GM19240 (cell line): ENCODE data around the gene SEMA7A.

Experiments
- DNase-seq: peaks from one replicate; pipeline ENCODE4 v3.0.0; 2011; ENCODE audit warnings: low spot score; ENCODE audit not compliant: insufficient read length

The SEMA7A gene

DNA sequence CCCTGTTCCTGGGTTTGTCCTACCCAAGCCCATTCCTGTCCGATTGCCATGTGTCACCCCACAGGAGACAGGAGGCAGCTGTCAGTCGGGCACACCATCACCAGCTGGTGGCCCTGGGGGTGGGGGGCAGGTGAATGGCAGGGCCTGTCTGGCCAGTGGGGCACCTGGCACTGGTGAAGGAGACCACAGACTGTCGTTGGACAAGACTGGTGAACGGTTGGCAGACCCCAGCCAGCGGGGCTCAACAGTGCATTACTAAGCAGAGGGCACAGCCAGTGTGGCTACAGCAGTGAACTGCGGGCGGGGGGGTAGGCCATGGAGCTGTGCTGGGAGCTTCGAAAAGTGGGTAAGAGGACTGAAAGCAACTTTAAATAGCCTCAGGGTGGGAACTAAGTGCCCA, 2.1 kb downstream of the SEMA7A start:
- no peak for DNase-seq

DNA sequence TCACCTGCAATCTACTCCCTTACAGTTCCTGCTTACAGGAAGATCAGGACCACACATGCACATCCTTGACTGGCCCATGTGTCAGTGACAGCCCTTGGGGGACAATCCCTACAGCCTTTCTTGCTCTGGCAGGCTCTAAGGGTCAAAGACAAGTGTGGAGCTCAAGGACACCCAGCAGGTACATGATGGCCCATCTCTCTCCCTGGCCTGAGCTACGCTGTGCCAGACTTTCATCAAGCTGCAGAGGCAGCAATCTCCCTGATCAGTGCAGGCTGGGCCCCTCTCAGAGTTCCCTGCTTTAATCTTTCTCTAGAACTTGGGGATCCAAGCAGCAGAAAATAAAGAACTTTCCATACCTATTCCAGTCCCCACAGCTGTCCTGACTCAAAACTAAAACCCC, 2.6 kb downstream of the SEMA7A start:
- DNase-seq, result no peak

DNA sequence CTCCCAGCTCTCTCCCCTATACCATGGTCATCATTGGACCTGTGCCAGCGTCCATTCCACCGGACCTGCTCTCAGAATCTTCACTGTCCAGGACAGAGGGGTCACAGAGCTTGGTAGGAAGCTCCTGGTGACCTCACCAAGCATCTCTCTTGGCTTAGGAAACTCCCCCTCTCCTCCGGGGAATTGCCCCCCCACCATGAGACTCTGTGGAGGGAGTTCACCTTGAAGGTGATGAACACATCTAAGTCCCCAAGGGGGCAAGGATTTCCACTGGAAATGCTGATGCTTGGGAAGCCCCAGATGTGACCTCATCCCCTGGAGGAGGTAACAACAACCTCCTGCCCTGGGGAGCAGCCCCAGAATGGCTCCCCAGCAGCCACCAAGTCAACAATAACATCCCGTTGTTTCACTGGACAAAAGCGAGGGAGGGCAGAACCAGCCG, 3.2 kb downstream of the SEMA7A start:
- DNase-seq, result no peak

DNA sequence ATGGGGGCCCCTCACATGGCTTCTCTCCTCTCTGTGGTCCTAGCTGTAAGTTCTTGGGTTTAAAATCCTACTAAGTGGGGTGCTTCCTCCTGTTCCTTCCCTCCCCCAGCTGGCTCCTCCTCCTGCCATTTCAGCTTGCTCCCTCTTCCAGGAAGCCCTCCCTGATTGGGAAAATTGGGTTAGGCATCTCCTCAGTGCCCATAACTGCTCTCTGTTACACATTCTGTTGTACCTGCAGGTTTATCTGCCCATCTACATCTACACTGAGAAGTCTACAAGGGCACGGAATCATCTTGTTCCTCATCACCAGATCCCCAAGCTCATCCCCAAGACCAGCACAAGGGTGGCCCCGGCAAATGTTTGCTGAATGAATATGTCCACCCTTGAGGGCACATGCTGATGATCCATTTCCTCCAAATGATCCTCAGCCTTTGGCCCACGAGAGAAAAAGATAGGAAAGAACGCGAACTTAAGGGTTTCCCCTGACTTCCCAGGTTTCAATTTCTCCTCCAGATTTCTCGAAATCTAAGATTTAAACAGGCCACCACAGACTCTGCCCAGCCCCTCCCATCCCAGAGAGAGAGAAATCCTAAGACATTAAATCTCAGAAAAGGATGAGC, 3.9 kb downstream of the SEMA7A start:
- no peak for DNase-seq

DNA sequence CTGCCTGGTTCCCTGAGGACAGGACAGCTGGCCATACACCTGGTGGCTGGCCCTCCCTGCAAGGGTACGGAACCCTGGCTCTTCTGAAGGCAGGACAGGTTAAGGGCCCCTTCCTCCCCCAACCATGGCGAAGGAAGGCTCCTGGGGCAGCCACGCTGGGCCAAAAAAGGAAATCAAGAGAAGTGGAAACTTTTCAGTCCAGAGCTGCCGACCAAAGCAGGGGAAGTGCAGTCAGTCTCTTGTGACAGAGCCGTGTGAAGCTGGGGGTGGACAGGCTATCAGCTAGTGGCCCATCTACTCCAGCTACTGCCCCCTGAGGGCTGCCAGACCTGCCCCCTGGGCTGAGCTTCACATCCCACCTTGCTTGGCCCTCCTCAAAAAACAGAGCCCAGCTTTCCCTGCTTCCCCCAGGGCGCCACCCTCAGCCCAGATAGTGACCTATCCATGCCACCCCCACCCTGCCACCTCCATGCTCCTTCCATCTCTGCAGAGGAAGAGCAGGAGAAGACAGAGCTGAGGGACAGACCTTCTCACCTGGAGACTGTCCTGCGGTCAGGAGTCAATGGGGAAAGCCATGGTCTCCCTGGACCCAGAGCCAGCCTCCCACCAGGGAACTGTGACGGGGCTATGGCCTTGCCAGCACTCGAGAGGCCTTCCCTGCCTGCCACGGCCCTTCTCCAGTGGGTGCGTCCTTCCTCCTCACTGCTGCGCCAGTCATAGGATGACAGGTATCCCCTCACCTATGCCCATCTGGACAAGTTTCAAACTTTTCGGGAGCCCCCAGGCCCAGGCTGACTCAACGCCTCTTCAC, 4.6 kb downstream of the SEMA7A start:
- no peak for DNase-seq

DNA sequence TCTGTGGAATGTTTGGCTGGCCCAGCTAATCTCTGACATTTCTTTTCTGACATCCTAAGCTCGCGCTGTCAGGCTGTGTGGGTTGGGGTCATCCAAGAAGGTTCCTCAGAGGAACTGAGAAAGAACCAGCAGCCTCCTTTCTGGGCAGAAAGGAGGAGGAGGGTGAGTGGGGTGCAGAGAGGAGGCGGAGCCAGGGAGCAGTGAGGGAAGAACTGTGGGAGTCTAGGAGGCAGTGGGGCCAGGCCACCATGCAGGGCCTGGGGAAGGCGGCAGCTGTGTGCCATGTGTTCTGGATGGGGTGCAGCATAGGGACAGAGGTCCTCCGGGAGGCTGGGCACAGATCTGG, 5.3 kb downstream of the SEMA7A start:
- no peak for DNase-seq

DNA sequence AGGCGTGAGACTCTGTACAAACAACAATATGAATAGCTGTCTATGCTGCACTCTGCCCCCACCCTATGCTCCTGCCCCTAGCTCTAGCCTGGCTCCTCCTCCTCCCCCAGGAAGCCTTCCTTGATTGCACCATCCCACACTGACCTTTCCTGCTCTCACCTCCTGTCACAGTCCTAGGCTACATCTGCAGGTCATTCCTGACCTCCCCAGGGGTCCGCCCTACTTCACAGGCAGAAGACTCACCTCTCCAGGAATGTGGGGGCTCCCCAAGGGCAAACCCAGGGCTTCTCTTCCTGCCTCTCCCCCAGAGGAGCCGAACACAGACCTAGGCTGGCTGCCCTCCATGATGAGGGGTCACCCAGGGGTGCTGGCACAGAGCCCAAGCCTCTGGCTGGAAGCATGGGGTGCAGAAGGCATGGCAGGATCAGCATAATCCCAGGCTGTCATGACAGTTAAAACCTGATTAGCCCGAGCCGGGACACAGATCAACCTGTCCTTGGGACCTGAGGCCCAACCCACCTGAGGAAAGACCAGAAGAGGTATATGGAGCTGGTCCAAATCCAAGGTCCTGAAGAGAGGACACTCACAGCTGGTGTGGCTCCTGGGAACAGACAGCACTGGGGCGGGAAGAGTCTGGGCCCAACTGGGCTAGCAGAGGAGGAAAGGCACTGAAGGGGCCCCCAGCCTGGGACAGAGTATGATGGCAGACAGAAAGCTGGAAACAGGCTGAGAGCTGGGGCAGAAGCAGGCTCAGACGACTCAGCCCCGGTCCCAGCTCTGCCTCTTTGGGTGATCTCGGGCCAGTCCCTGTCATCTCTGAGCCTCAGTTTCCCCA, 5.9 kb downstream of the SEMA7A start:
- no peak for DNase-seq

DNA sequence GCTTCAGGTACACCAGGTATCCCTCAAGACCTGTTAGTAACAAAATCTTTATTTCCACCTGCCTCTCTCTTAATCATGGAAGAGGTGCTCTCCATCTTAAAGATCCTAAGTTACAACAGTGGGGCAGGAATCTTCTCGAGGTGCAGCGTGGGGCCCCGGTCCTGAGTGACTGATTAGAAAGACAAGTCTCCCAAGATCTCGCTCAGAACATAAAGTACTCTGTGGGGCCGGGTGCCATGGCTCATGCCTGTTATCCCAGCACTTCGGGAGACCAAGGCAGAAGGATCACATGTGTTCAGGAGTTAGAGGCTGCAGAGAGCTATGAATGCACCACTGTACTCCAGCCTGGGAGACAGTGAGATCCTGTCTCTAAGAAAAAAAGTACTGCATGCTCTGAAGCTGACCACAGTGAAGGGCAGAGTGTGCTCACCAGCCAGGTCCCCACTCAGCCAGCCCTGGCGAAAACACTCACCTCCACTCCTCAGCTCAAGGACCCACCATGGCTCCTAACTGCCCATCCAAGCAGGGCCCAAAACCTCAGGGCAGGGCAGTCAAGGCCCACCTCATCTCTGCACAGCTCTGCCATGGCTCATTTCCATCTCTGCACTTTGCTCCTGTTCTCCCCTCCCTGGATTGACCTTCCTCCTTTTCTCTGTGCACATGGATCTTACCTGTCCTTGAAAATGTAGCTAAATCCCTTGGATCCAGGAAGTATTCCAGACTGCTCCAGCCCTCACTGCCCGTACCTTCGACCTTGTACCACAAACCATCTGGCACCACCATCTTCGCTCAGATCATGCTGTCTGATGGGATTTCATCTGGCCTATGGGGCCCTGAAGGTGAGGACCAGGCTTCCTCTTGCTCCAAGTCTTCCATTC, 7.1 kb downstream of the SEMA7A start:
- DNase-seq, result no peak

DNA sequence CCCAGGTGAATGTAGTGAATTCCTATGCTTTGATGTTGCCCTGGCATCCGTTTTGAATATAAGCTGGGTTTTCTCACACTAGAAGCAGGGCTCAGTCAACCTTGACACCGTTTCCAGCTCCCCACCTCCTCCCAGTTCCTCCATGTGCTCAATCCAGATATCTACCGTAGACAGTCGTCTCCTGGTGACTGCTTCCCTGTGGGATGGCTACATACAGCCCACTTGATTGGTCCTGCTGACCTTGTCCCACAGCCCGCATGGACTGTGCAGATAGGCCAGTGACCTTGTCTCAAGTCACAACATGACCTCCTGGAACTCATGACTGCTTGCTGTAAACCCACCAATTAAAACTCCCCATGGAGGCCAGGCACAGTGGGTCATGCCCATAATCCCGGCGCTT, 8.1 kb downstream of the SEMA7A start:
- DNase-seq, result no peak

DNA sequence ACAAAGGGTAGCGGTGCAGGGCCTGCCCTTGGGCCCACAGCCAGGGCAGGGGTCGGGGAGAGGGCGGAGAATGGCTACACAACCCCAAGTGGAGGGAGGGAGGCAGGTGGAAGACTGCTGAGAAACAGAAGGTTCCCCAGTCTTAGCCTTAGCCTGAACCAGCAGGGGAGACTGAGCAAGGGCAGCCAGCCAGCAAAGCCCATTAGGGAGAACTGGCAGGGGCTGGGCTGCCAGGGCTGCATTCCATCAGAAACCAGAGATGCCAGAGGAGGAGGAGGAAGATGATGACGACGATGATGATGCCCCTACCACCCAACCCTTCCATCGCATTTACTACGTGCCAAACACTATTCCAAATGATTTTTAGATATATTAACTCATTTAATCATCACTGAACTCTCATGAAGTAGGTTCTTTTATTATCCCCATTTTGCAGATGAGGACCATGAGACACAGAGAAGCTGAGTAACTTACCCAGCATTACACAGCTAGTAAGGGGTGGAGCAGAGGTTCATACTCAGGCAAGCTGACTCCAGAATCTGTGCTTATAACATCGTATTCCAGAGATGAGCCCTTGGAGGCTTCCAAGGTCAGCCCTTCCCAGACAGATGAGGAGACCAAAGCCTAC, 8.7 kb downstream of the SEMA7A start:
- DNase-seq, result no peak

DNA sequence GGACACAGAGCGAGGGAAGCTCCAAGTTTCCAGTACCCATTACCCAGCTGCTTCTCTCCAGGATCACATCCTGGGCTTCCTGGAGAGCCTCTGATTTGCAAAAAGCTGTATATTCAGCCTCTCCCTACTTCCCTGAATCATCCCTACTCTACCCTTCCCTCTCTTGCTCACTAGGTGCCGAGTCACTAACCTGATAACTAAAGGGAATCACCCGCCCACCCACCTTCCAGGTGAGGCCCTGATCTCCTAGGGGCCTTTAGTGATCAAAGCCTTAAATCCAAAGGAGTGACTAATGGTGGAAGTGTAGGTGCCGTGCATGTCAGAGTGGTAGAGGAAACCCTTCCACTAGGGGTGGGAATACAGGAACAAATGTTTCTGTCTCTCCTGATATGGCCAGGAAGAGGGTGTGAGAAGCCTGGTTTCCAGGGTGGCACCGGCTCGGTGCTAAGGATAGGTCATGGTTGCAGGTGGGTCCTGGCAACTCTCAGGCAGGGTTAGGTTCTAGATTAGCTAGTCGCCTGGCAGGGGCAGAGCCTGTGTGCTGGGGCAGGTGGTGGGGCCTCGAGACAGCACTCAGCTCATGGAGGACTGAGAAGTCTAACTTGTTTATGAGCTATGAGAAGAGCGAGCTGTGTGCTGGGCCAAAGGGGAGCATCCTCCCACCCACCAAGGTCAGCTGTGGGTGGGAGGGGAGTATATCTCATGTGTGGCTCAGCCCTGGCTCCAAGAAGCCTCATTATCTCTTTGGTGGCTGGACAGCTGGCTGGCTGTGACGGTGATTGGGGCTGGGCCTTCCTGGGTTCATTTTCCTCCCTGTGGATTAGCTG, 10.1 kb downstream of the SEMA7A start:
- DNase-seq, result no peak

DNA sequence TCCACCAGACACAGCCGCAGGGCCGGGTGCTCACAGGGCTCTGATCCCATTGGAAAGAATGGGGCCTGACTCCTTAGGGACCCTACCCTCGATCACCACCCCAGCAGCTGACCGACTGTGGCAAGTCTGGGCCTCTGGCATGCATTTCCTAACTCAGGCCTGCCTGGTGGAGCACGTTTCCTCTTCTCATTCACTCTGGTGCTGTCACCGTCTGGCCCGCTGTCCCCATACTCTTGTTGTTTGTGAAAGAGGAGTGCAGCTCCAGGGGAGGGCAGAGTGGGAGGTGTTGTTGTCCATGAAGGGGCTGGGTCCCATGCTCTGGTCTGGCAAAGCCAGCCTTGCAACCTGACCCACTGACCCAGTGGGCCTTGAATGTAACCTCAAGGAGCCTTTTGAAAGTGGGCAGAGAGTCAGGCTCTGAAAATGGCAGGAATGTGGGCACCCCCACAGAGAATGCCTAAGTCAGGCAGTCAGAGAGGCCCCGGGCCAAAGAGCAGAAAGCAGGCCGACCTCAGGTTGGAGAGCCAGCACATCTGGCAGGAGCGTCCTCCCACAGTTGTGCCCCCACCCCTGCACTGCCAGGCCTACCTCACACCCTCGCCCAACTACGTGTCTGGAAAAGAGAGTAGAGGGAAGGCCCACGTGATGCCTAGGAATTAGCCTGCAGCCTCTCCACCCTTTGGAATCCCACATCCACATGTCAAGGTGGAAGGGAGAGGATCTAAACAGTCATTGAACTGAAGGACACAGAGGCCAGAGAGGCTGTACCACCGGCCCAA, 10.9 kb downstream of the SEMA7A start:
- no peak for DNase-seq

DNA sequence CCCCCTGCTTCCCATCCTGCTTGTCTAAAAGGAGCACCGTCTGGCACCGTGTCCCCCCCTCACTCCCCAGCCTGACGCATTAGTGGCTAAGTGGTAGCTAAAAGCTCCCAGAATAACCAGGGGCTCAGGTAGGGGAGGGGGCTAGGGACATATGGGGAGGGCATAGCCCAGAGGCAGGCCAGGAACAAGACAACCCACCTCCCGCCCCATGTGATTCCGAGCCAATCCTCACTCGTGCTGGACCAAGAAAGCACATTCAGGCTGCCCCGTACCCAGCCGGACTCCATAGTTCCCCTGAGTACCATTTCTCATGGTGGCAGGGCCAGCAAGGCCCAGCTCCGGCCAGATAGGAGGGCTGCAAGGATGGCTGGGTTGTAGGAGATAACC, 11.5 kb downstream of the SEMA7A start:
- no peak for DNase-seq

DNA sequence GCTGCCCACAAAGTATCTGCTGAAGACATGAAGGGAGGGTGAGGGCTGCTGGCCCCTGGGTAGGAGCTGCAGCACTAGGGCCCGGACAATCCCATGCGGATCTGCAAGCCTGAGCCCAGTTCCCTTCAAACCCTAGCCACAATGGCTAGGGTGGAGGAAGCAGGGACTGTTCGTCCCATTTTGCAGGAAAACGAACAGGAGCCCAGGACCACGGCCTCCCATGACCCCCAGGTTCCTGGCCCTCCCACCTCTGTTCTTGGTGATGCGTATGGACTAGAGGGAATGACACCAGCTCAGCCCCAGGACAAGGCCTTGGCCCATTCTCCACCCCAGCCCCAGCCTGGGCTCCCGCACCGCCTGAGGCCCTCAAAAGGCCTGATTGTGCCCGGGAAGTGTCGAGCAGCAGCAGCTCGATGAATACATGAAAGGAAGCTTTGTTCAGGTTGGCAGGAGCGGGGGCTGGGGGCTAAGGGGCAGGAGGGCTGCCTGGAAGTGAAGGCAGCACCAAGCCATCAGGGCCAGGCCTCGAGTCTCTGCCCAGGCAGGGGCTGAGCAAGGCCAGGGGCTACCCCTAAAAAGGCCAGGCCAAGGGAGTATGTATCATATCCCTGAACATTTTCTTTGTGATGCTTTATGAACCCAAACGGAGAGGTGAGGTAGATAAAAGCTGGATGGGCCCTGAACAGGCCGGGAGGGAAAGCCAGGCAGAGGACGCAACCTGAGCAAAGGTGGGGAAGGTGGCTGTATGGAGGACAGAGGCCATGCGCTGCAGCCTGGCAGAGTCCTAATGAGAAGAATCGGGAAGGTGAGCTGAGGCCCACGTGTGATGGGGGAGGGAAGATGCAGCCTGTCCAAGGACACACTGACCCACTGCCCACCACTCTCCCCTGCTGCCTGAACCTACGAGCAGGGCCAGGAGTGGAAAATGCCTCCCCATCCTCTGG, 12.2 kb downstream of the SEMA7A start:
- DNase-seq, result no peak

DNA sequence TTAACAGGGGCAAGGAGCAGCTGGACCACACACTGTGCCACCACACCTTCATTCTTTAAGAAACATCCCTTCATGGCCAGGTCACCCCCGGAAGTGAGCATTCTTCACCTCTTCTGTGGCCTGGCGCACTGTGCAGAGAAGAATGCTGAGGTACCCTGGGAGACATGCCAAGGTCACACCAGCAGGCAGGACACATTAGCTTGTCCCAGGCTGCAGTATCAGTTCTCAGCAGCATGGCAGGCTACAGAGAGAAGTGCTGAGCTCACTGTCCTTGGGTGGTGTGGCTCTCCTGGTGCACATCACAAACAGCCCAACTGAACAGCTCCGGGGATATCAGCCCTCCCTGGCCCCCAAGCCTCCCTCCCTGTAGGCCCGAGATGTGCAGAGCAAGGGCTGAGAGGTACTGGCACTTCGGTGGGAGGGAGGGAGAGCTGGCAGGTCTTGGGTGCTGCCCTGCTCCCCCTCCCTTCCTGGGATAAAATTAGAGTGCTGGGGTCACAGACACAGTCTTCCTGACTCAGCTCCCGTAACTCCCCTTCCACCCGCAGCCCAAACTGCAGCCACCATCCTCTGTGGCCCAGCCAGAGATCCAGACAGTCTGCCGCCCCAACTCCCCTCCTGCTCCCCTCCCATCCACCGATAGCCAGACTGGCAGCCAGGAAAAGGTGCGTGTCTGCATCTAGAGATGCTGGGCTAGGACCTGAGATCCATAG, 13.4 kb downstream of the SEMA7A start:
- DNase-seq, result no peak

DNA sequence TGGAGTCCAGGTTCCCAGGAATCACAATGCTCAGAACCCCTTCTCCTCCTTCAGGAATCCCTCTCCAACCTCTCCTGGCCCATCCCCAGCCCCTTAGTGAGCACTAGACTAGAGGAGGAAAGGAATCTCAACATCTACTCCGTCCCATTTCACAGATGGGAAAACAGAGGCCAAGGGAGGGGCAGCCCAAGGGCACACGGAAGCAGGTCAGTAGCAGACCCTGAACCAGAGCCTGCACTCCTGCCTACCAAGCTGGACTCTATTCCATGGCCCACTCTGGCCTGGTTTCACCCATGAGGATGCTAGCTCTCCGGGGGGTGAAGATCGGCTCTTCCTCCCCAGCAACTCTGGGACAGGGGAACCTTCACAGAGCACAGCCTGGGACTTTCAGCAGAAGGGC, 14.3 kb downstream of the SEMA7A start:
- DNase-seq, result no peak

DNA sequence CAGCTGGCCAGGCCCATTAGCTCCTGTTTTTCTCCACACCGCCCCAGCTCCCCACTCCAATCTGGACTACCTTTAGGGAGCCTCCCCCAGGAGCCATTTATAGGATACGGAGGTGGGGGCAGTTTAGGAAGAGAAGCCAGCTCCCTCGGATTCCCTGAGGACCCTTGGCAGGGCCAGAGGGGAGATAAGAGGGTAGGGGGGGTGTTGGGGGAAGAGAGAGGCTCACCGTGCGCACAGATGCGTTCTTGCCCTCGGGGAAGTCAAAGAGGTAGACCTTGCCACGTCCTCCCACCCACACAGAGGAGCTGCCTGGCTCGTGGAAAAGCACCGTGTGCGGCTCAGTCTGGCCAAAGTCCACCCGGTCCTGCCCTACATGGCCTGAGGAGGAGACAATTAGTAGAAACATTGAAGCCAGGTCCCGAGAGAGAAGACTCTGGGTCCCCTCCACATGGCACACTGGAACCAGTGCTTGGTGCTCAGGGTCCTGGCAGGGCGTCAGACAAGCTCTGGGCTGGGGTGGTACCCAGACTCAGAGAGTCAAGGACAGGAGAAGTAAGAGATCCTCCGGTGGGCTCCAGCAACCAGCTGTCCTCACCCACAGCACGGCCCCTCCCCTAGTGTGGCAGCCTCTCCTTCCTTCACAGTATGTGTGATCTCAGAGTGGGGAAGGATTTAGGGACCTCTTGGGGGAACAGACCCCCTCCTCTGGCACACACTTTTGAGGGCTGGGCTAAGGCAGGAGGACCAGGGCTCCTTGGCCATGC, 15.0 kb downstream of the SEMA7A start:
- DNase-seq, result no peak
